OCI-LY7 (cell line): Measurements from ENCODE around the gene CAMK2B. TPM values are rescaled to one million over a fixed set of nuclear protein-coding genes. Genes with fewer than 3 reads are reported as not detected.

Experiments
- BruUV-seq: library from RNA; stranded (reverse); fragments of 400-500 nt; replicated peaks from 2 replicates; lab custom pipeline; 2021; lab: Mats Ljungman, UMichigan
- CTCF ChIA-PET: fragments of 300-600 bp; sonication (Branson Sonifier 250); formaldehyde crosslinking; loops from one replicate; lab custom pipeline; 2022; ENCODE audit warnings: antibody characterized with exemption; ENCODE audit not compliant: unreplicated experiment; lab: Charles Lee
- POLR2A ChIA-PET: fragments of 300-600 bp; sonication (Branson Sonifier 250); formaldehyde crosslinking; loops from one replicate; lab custom pipeline; 2022; ENCODE audit warnings: antibody characterized with exemption; lab: Charles Lee
- DNase-seq: peaks from one replicate; pipeline ENCODE4 v3.0.0-alpha.2; 2015; ENCODE audit warnings: low spot score
- H2AFZ ChIP-seq: fragments of 200-600 bp; sonication (generic), shearing (Covaris generic); 2 replicates; pipeline ENCODE4 v1.6.1; 2014; ENCODE audit warnings: mild to moderate bottlenecking, antibody characterized with exemption, low read length, moderate library complexity
- H3K27ac ChIP-seq: fragments of 200-600 bp; sonication (generic); 2 replicates; pipeline ENCODE4 v1.5.1; 2014; ENCODE audit warnings: mixed run types, low read depth, mild to moderate bottlenecking, moderate library complexity, low read length, inconsistent platforms; ENCODE audit not compliant: poor library complexity, severe bottlenecking
- H3K36me3 ChIP-seq: fragments of 200-600 bp; sonication (generic); 2 replicates; pipeline ENCODE4 v1.6.1; 2014; ENCODE audit warnings: mild to moderate bottlenecking, antibody characterized with exemption, low read length, moderate library complexity, mixed read lengths; ENCODE audit not compliant: insufficient read depth
- H3K4me1 ChIP-seq: fragments of 200-600 bp; sonication (generic); 2 replicates; pipeline ENCODE4 v1.5.1; 2014; ENCODE audit warnings: mild to moderate bottlenecking, low read length; ENCODE audit not compliant: insufficient read depth, poor library complexity, severe bottlenecking
- H3K4me2 ChIP-seq: fragments of 200-600 bp; sonication (generic); 2 replicates; pipeline ENCODE4 v1.6.1; 2014; ENCODE audit warnings: mild to moderate bottlenecking, low read length
- H3K4me3 ChIP-seq: fragments of 200-600 bp; sonication (generic); 2 replicates; pipeline ENCODE4 v1.5.1; 2014; ENCODE audit warnings: mild to moderate bottlenecking, low read depth, low read length; ENCODE audit not compliant: poor library complexity, severe bottlenecking
- H3K79me2 ChIP-seq: fragments of 200-600 bp; sonication (generic); 2 replicates; pipeline ENCODE4 v1.6.1; 2016; ENCODE audit warnings: low read depth, mild to moderate bottlenecking, low read length, moderate library complexity, mixed read lengths; ENCODE audit not compliant: insufficient read depth
- H3K9me2 ChIP-seq: fragments of 200-600 bp; sonication (generic); 2 replicates; pipeline ENCODE4 v1.6.1; 2016; ENCODE audit warnings: mild to moderate bottlenecking, low read length, mixed read lengths; ENCODE audit not compliant: insufficient read depth
- H3K9me3 ChIP-seq: fragments of 200-600 bp; sonication (generic); 2 replicates; pipeline ENCODE4 v1.6.1; 2014; ENCODE audit warnings: mild to moderate bottlenecking, mixed run types, low read length, mixed read lengths
- H4K20me1 ChIP-seq: fragments of 200-600 bp; sonication (generic); 2 replicates; pipeline ENCODE4 v1.6.1; 2014; ENCODE audit warnings: mild to moderate bottlenecking, antibody characterized with exemption, low read length, moderate library complexity, mixed read lengths; ENCODE audit not compliant: insufficient read depth
- EZH2phosphoT487 ChIP-seq: fragments of 200-600 bp; sonication (generic); IDR thresholded peaks from 2 replicates; pipeline ENCODE4 v1.6.1; 2018; ENCODE audit warnings: low read depth, borderline replicate concordance, mild to moderate bottlenecking, mixed run types, antibody characterized with exemption, low read length, moderate library complexity, mixed read lengths
- intact Hi-C: fragments of 100-400 bp; cut with micrococcal nuclease; formaldehyde crosslinking; loops from one replicate; pipeline ENCODE4 v1.10.0; 2022; ENCODE audit not compliant: unreplicated experiment
- total RNA-seq, 2 experiments: library from RNA; depleted of rRNA in 1 of 2; stranded (reverse); fragments of >200 nt in 1 of 2; shearing (Covaris generic) in 1 of 2; gene quantifications; 2 replicates each; pipeline ENCODE4 v1.2.3, GENCODE V29; 2014 to 2022
- TF ChIP-seq, protein P1 (sequence below): fragments of 200-600 bp; sonication (generic); conservative IDR thresholded peaks from 2 replicates; pipeline ENCODE4 v1.5.1; 2014; ENCODE audit warnings: mild to moderate bottlenecking, antibody characterized with exemption, low read length, moderate library complexity, mixed read lengths

CAMK2B gene
- total RNA-seq, 2 experiments from 2014 or later = 0.66 to 1.1 TPM

GRCh38 chr7:44258865-44259546, 66.4 kb downstream of the CAMK2B start:
- intact Hi-C loops = no loop called here
- TF ChIP-seq EZH2phosphoT487 = no peak
- TF ChIP-seq, protein P1, sequence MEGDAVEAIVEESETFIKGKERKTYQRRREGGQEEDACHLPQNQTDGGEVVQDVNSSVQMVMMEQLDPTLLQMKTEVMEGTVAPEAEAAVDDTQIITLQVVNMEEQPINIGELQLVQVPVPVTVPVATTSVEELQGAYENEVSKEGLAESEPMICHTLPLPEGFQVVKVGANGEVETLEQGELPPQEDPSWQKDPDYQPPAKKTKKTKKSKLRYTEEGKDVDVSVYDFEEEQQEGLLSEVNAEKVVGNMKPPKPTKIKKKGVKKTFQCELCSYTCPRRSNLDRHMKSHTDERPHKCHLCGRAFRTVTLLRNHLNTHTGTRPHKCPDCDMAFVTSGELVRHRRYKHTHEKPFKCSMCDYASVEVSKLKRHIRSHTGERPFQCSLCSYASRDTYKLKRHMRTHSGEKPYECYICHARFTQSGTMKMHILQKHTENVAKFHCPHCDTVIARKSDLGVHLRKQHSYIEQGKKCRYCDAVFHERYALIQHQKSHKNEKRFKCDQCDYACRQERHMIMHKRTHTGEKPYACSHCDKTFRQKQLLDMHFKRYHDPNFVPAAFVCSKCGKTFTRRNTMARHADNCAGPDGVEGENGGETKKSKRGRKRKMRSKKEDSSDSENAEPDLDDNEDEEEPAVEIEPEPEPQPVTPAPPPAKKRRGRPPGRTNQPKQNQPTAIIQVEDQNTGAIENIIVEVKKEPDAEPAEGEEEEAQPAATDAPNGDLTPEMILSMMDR = no peak
- H3K4me1 ChIP-seq = peaks cover 14% of the 10 kb centered on the region
- no peaks in the 10 kb centered on the region for H4K20me1 ChIP-seq
- DNase-seq = no peak
- ChIA-PET CTCF (interaction anchor here (0.5 kb wide), 1 partner anchor 308 kb away, joined by 3 read pairs; no protein-coding TSS in a partner anchor), POLR2A (interaction anchor here (0.6 kb wide), 1 partner anchor 120 kb away, joined by 4 read pairs; no protein-coding TSS in a partner anchor)
- H3K9me2 ChIP-seq = no peaks in the 10 kb centered on the region
- BruUV-seq = no TSS peak
- H3K27ac ChIP-seq = no peak overlapping the region
- H3K9me3 ChIP-seq = no peaks in the 10 kb centered on the region
- no peaks in the 10 kb centered on the region for H3K36me3 ChIP-seq
- no peak overlapping the region for H2AFZ ChIP-seq
- H3K4me2 ChIP-seq = no peak overlapping the region
- H3K4me3 ChIP-seq = no peak overlapping the region
- no peaks in the 10 kb centered on the region for H3K79me2 ChIP-seq

DNA sequence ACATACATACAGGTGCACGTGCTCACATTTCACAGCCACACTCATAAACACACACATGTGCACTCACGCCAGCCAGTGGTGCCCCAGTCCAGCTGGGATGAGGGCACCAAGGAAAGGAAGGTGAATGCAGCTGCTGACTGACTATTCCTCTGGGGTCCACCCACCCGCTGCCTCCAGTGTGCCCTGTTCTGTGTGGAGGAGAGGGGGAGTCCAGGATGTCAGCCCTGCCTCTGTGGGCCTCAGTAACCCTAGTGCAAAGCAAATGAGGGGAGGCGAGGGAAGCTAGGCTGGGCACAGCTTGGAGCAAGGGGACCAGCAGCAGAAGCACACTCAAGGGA, 67.0 kb downstream of the CAMK2B start:
- DNase-seq = no peak
- no peaks in the 10 kb centered on the region for H4K20me1 ChIP-seq
- H3K4me1 ChIP-seq = peaks cover 14% of the 10 kb centered on the region
- H3K27ac ChIP-seq = no peak overlapping the region
- no peaks in the 10 kb centered on the region for H3K36me3 ChIP-seq
- intact Hi-C loops = no loop called here
- peak overlapping the region; percentile 61; the same call in 1 of the 2 replicates for H2AFZ ChIP-seq
- no peaks in the 10 kb centered on the region for H3K9me2 ChIP-seq
- no TSS peak for BruUV-seq
- CTCF ChIA-PET = interaction anchor here (0.5 to 1.2 kb wide), 3 partner anchors 18 to 308 kb away, joined by 3 to 4 read pairs (median 3); no protein-coding TSS in a partner anchor
- POLR2A ChIA-PET = interaction anchor here (0.6 to 0.9 kb wide), 2 partner anchors 21 to 121 kb away, joined by 3 to 4 read pairs; no protein-coding TSS in a partner anchor
- H3K4me3 ChIP-seq = no peak overlapping the region
- H3K9me3 ChIP-seq = no peaks in the 10 kb centered on the region
- H3K4me2 ChIP-seq = peak overlapping the region; percentile 51
- H3K79me2 ChIP-seq = no peaks in the 10 kb centered on the region
- TF ChIP-seq, protein P1 = no peak
- no peak for TF ChIP-seq EZH2phosphoT487
